GM23338 (cell line): ENCODE data around the gene YTHDF1. TPM values are rescaled to one million over a fixed set of nuclear protein-coding genes. Genes with fewer than 3 reads are reported as not detected.

Experiments used
- ATAC-seq: fragments of 200-7000 bp; cut with Tn5 transposase; 3 replicates; pipeline ENCODE4 v1.9.1; 2020
- DNase-seq: peaks from one replicate; pipeline ENCODE4 v3.0.0-alpha.2; 2015; ENCODE audit warnings: low spot score
- H2AFZ ChIP-seq: fragments of 200-600 bp; sonication (generic); 2 replicates; pipeline ENCODE4 v1.8.0; 2016; ENCODE audit warnings: antibody characterized with exemption, mild to moderate bottlenecking, moderate library complexity
- H3F3A ChIP-seq: fragments of 200-600 bp; sonication (generic); replicated peaks from 2 replicates; pipeline ENCODE4 v1.8.0; 2017; ENCODE audit warnings: antibody characterized with exemption, mixed run types, low read depth
- H3K27ac ChIP-seq: fragments of 200-600 bp; sonication (generic); 2 replicates; pipeline ENCODE4 v1.6.1; 2016; ENCODE audit warnings: low read depth
- H3K27me3 ChIP-seq: fragments of 200-600 bp; sonication (generic); 2 replicates; pipeline ENCODE4 v1.8.0; 2016; ENCODE audit warnings: mild to moderate bottlenecking, mixed run types, moderate library complexity; ENCODE audit not compliant: insufficient read depth
- H3K36me3 ChIP-seq: fragments of 200-600 bp; sonication (generic); 2 replicates; pipeline ENCODE4 v1.8.0; 2016; ENCODE audit warnings: mild to moderate bottlenecking; ENCODE audit not compliant: insufficient read depth
- H3K4me1 ChIP-seq: fragments of 200-600 bp; sonication (generic); 2 replicates; pipeline ENCODE4 v1.8.0; 2016; ENCODE audit warnings: mild to moderate bottlenecking, moderate library complexity; ENCODE audit not compliant: insufficient read depth
- H3K4me2 ChIP-seq: fragments of 200-600 bp; sonication (generic); 2 replicates; pipeline ENCODE4 v1.7.1; 2017; ENCODE audit warnings: mixed run types
- H3K4me3 ChIP-seq: fragments of 200-600 bp; sonication (generic); 2 replicates; pipeline ENCODE4 v1.6.1; 2016; ENCODE audit warnings: mixed run types
- H3K79me2 ChIP-seq: fragments of 200-600 bp; sonication (generic); replicated peaks from 2 replicates; pipeline ENCODE4 v1.8.0; 2017; ENCODE audit warnings: mild to moderate bottlenecking; ENCODE audit not compliant: insufficient read depth
- H3K9me2 ChIP-seq: fragments of 200-600 bp; sonication (generic); 2 replicates; pipeline ENCODE4 v1.8.0; 2017; ENCODE audit not compliant: insufficient read depth
- H4K20me1 ChIP-seq: fragments of 200-600 bp; sonication (generic); replicated peaks from 2 replicates; pipeline ENCODE4 v1.8.0; 2017; ENCODE audit warnings: mild to moderate bottlenecking; ENCODE audit not compliant: insufficient read depth
- H3K27ac Mint-ChIP-seq: 2 replicates; pipeline ENCODE4 v1.8.0; 2020; ENCODE audit warnings: inconsistent platforms, mild to moderate bottlenecking, moderate library complexity, mixed read lengths
- H3K27me3 Mint-ChIP-seq: 3 replicates; pipeline ENCODE4 v1.8.0; 2022; ENCODE audit warnings: low read depth, mild to moderate bottlenecking, moderate library complexity, mixed read lengths, inconsistent platforms; ENCODE audit not compliant: insufficient read depth, poor library complexity
- H3K36me3 Mint-ChIP-seq: 3 replicates; pipeline ENCODE4 v1.8.0; 2021; ENCODE audit warnings: low read depth, mild to moderate bottlenecking, inconsistent platforms, moderate library complexity, mixed read lengths
- H3K4me1 Mint-ChIP-seq: 3 replicates; pipeline ENCODE4 v1.8.0; 2020; ENCODE audit warnings: mild to moderate bottlenecking, inconsistent platforms, mixed read lengths
- H3K4me3 Mint-ChIP-seq: 3 replicates; pipeline ENCODE4 v1.8.0; 2021; ENCODE audit warnings: moderate library complexity, mild to moderate bottlenecking, inconsistent platforms, mixed read lengths
- H3K9me3 Mint-ChIP-seq: 3 replicates; pipeline ENCODE4 v1.8.0; 2020; ENCODE audit warnings: moderate library complexity, mild to moderate bottlenecking, inconsistent platforms, mixed read lengths
- EZH2 ChIP-seq: fragments of 200-600 bp; sonication (generic); IDR thresholded peaks from one replicate; pipeline ENCODE4 v1.8.0; 2017; ENCODE audit warnings: antibody characterized with exemption, mild to moderate bottlenecking, low read depth; ENCODE audit not compliant: unreplicated experiment
- EZH2phosphoT487 ChIP-seq: fragments of 200-600 bp; sonication (generic); IDR thresholded peaks from one replicate; pipeline ENCODE4 v1.8.1; 2018; ENCODE audit warnings: antibody characterized with exemption; ENCODE audit not compliant: unreplicated experiment
- JUNB ChIP-seq: IDR thresholded peaks from one replicate; pipeline ENCODE4 v1.6.1; 2016; ENCODE audit warnings: antibody characterized with exemption; ENCODE audit not compliant: unreplicated experiment
- polyA plus RNA-seq: library from polyadenylated mRNA; unstranded; fragments of >200 nt; fragmentation: Nextera tagmentation; extraction: Ambion mirVana; gene quantifications from 2 replicates; pipeline ENCODE4 v1.2.1, GENCODE V29; 2016
- total RNA-seq: library from RNA; depleted of rRNA; stranded (reverse); fragments of >200 nt; shearing (Covaris generic); gene quantifications from 2 replicates; pipeline ENCODE4 v1.2.3, GENCODE V29; 2014
- TF ChIP-seq, protein P1 (sequence below), 2 experiments: fragments of 200-600 bp in 1 of 2; sonication (generic) in 1 of 2; conservative IDR thresholded peaks; 2 replicates each; pipeline versions ENCODE4 v1.5.1 to v1.6.1; 2016 to 2017; ENCODE audit warnings: antibody characterized with exemption in 2 of 2, low read depth in 2 of 2, mild to moderate bottlenecking in 2 of 2, moderate library complexity in 1 of 2
- TF ChIP-seq, protein P2 (sequence below): IDR thresholded peaks from one replicate; pipeline ENCODE4 v1.6.1; 2018; ENCODE audit warnings: antibody characterized with exemption; ENCODE audit not compliant: unreplicated experiment

YTHDF1 gene
- total and polyA plus RNA-seq, 2 experiments from 2014 or later: 30.9 to 64.3 TPM

DNA sequence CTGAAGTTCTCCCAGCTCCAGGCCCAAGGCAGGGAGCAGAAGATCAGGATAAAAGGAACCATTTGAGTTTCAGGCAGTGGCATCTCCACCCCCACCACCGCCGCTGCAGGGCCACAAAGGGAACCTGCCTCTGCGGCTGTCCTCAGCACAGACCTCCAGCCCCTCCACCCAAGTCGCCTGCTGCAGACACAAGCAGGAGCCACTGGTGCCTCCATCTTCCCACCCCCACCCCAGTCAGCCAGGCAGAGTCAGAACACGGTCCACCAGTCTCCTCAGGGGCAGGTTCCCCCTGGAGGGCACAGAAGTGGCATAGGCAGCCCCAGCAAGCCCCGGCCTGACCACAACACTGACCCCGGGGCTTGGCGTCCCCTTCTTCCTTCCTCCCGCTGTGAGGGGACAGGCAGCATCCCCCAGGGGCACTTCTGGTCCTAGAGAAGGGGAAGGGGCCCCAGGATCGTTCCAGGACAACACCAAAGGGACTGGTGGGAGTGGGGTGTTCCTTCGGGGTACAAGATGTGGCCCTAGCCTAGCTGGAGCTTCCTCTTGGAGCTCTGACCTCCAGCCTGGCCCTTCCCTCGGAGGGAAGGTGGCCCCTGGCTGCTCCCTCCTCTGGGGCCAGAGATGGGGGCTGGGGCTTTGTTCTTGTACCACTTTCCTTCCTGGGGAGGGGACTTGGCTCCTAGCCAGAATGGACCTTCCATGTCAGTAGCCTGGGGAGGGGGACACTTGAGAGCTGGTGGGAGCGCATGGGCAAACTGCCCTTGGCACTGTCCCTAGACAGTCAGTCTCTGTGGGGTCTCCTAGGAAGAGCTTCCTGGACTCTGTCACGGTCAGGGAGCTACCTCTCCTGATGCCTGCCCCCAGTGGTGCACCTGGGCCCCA is 36.0 kb downstream of the YTHDF1 start:
- H2AFZ ChIP-seq: no peak overlapping the region
- H3K4me1 ChIP-seq: peaks cover 24% of the 10 kb centered on the region
- H3K36me3 ChIP-seq: no peaks in the 10 kb centered on the region
- peaks cover 6% of the 10 kb centered on the region; the same call in 1 of the 2 replicates for H3F3A ChIP-seq
- peak overlapping the region; percentile 52 for H3K4me3 ChIP-seq
- peak overlapping the region; percentile 75 for H3K4me2 ChIP-seq
- DNase-seq (peak; percentile 43), ATAC-seq (no peak)
- Mint-ChIP-seq H3K9me3 (no peaks in the 10 kb centered on the region), H3K36me3 (no peaks in the 10 kb centered on the region), H3K4me3 (peak overlapping the region; percentile 73), H3K4me1 (peaks cover 23% of the 10 kb centered on the region), H3K27me3 (peaks cover 44% of the 10 kb centered on the region), H3K27ac (no peak overlapping the region)
- no peaks in the 10 kb centered on the region for H3K9me2 ChIP-seq
- no peak overlapping the region for H3K27ac ChIP-seq
- H4K20me1 ChIP-seq: no peaks in the 10 kb centered on the region
- no peaks in the 10 kb centered on the region for H3K79me2 ChIP-seq
- no peak for TF ChIP-seq JUNB
- H3K27me3 ChIP-seq: peaks cover 35% of the 10 kb centered on the region

DNA sequence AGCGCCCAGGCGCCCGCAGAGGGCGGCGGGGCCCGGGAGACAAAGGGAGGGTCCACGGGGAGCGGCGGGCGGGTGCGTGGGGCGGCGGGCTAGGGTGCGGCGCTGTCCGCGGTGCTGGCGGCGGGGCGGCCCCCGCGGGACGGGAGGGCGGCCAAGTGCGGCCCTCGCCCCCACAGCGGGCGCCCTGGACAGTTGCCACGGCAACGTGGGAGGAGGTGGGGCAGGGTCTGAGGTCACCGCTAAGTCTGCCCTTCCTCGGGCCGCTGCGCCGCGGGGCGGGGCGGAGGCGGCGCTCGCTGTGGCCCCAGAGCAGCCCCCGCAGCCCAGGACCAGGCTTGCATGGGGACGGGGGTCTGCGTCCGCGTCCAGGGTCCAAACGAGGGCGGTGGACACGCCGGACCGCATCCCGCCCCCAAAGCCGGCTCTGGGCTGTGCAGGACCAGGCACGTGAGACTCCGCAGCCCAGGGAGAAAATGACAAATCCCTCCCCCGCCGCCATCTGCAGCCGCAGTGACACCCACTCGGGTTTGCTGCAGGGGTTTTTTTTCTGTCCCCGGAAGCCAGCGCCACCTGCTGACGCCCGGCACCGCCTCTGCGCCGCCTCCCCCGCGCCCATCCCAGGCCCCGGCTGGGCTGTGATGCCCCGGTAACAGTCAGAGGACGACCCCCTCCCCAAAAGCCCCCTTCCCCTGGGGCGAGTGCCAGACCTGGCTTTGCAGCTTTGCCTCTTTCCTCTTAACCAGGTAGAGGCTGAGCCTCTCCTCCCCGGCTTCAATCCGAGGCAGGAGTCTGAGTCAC is 36.8 kb downstream of the YTHDF1 start:
- no peak overlapping the region for H2AFZ ChIP-seq
- ATAC-seq (peak; percentile 1), DNase-seq (peak; percentile 53)
- Mint-ChIP-seq H3K9me3 (no peaks in the 10 kb centered on the region), H3K4me3 (peak overlapping the region; percentile 73), H3K27me3 (peaks cover 47% of the 10 kb centered on the region), H3K4me1 (peaks cover 23% of the 10 kb centered on the region), H3K27ac (no peak overlapping the region), H3K36me3 (no peaks in the 10 kb centered on the region)
- H3K4me3 ChIP-seq: peak overlapping the region; percentile 52
- peaks cover 6% of the 10 kb centered on the region; the same call in 1 of the 2 replicates for H3F3A ChIP-seq
- TF ChIP-seq, protein P1, sequence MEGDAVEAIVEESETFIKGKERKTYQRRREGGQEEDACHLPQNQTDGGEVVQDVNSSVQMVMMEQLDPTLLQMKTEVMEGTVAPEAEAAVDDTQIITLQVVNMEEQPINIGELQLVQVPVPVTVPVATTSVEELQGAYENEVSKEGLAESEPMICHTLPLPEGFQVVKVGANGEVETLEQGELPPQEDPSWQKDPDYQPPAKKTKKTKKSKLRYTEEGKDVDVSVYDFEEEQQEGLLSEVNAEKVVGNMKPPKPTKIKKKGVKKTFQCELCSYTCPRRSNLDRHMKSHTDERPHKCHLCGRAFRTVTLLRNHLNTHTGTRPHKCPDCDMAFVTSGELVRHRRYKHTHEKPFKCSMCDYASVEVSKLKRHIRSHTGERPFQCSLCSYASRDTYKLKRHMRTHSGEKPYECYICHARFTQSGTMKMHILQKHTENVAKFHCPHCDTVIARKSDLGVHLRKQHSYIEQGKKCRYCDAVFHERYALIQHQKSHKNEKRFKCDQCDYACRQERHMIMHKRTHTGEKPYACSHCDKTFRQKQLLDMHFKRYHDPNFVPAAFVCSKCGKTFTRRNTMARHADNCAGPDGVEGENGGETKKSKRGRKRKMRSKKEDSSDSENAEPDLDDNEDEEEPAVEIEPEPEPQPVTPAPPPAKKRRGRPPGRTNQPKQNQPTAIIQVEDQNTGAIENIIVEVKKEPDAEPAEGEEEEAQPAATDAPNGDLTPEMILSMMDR (conservative IDR thresholded peaks at IDR 0.05; ENCODE audit: low read depth in 2 of 2): peak; percentile 40 to 56; a peak in 3 of 4 replicates
- TF ChIP-seq EZH2 (no peak), EZH2phosphoT487 (no peak)
- TF ChIP-seq, protein P2, sequence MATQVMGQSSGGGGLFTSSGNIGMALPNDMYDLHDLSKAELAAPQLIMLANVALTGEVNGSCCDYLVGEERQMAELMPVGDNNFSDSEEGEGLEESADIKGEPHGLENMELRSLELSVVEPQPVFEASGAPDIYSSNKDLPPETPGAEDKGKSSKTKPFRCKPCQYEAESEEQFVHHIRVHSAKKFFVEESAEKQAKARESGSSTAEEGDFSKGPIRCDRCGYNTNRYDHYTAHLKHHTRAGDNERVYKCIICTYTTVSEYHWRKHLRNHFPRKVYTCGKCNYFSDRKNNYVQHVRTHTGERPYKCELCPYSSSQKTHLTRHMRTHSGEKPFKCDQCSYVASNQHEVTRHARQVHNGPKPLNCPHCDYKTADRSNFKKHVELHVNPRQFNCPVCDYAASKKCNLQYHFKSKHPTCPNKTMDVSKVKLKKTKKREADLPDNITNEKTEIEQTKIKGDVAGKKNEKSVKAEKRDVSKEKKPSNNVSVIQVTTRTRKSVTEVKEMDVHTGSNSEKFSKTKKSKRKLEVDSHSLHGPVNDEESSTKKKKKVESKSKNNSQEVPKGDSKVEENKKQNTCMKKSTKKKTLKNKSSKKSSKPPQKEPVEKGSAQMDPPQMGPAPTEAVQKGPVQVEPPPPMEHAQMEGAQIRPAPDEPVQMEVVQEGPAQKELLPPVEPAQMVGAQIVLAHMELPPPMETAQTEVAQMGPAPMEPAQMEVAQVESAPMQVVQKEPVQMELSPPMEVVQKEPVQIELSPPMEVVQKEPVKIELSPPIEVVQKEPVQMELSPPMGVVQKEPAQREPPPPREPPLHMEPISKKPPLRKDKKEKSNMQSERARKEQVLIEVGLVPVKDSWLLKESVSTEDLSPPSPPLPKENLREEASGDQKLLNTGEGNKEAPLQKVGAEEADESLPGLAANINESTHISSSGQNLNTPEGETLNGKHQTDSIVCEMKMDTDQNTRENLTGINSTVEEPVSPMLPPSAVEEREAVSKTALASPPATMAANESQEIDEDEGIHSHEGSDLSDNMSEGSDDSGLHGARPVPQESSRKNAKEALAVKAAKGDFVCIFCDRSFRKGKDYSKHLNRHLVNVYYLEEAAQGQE: peak; percentile 62
- H3K4me1 ChIP-seq: peaks cover 29% of the 10 kb centered on the region
- H3K27ac ChIP-seq: no peak overlapping the region
- H3K4me2 ChIP-seq: peak overlapping the region; percentile 75
- peaks cover 43% of the 10 kb centered on the region for H3K27me3 ChIP-seq
- no peaks in the 10 kb centered on the region for H3K79me2 ChIP-seq
- H3K9me2 ChIP-seq: no peaks in the 10 kb centered on the region
- H3K36me3 ChIP-seq: no peaks in the 10 kb centered on the region
- H4K20me1 ChIP-seq: no peaks in the 10 kb centered on the region
